Sigmoid colon (tissue), 7 donors: Measurements from ENCODE around the gene PSME3IP1. TPM values are rescaled to one million over a fixed set of nuclear protein-coding genes. Genes with fewer than 3 reads are reported as not detected.

Experiments
- DNase-seq: peaks from one replicate; pipeline ENCODE4 v3.0.0-alpha.2; 2019
- H3K27ac ChIP-seq, 4 donors: fragments of 200-600 bp; sonication (generic); one replicate each; pipeline ENCODE4 v1.5.1; 2016 to 2019; ENCODE audit warnings: mild to moderate bottlenecking in 1 of 4
- H3K27me3 ChIP-seq, 3 donors: fragments of 200-600 bp; sonication (generic); one replicate each; pipeline ENCODE4 v1.5.1; 2019; ENCODE audit warnings: mild to moderate bottlenecking in 1 of 3
- H3K36me3 ChIP-seq, 4 donors: fragments of 200-600 bp; sonication (generic); one replicate each; pipeline ENCODE4 v1.5.1; 2016 to 2019
- H3K4me1 ChIP-seq, 4 donors: fragments of 200-600 bp; sonication (generic); one replicate each; pipeline ENCODE4 v1.5.1; 2017 to 2019
- H3K4me3 ChIP-seq, 4 donors: fragments of 200-600 bp; sonication (generic); one replicate each; pipeline ENCODE4 v1.5.1; 2017 to 2019; ENCODE audit warnings: mild to moderate bottlenecking in 2 of 4, moderate library complexity in 1 of 4
- H3K9me3 ChIP-seq, 4 donors: fragments of 200-600 bp in 3 of 4; sonication (generic) in 3 of 4; one replicate each; pipeline versions ENCODE4 v1.5.1 to v1.6.1; 2013 to 2019
- EP300 ChIP-seq, 4 donors: sonication (generic); formaldehyde crosslinking; IDR thresholded peaks; one replicate each; pipeline ENCODE4 v1.6.1; 2017; ENCODE audit warnings: antibody characterized with exemption in 4 of 4
- POLR2A ChIP-seq, 2 donors: fragments of 450-650 bp; IDR thresholded peaks; one replicate each; pipeline ENCODE4 v1.6.1; 2016; ENCODE audit warnings: antibody characterized with exemption in 2 of 2, mild to moderate bottlenecking in 2 of 2, moderate library complexity in 2 of 2
- POLR2AphosphoS5 ChIP-seq, 4 donors: sonication (generic); formaldehyde crosslinking; IDR thresholded peaks; one replicate each; pipeline ENCODE4 v1.6.1; 2017; ENCODE audit warnings: antibody characterized with exemption in 4 of 4
- WGBS, 2 donors: extraction: QIAGEN DNeasy Blood & Tissue Kit; methylation state at CpG; one replicate each; pipeline ENCODE4 v1.1.7; 2013; 5-methylcytosine and 5-hydroxymethylcytosine counted together
- intact Hi-C: fragments of 100-400 bp; cut with DNase I; formaldehyde crosslinking; loops from one replicate; pipeline ENCODE4 v1.15.1; 2023
- polyA plus RNA-seq, 3 donors: library from polyadenylated mRNA; stranded (reverse); fragments of 200-250 nt; gene quantifications; one replicate each; pipeline ENCODE4 v1.2.3, GENCODE V29; 2013
- total RNA-seq, 4 donors: library from RNA; depleted of rRNA; stranded (reverse); fragments of >200 nt; gene quantifications; one replicate each; pipeline ENCODE4 v1.1.0, GENCODE V29; 2016
- TF ChIP-seq, protein P1 (sequence below), 4 experiments: fragments of 450-650 bp in 3 of 4; fragments of 200-600 bp in 1 of 4; IDR thresholded peaks; one replicate each; pipeline ENCODE4 v1.5.1; 2016 to 2019; ENCODE audit warnings: antibody characterized with exemption in 4 of 4, mild to moderate bottlenecking in 3 of 4, moderate library complexity in 2 of 4
- donor health status: healthy with polysubstance abuse.
- donor health status: Bipolar disorder and iron deficiency.
- donor health status: healthy.

Gene PSME3IP1
- total and polyA plus RNA-seq, 7 donors, result 60.1 to 81.3 (median 73.9) TPM

DNA sequence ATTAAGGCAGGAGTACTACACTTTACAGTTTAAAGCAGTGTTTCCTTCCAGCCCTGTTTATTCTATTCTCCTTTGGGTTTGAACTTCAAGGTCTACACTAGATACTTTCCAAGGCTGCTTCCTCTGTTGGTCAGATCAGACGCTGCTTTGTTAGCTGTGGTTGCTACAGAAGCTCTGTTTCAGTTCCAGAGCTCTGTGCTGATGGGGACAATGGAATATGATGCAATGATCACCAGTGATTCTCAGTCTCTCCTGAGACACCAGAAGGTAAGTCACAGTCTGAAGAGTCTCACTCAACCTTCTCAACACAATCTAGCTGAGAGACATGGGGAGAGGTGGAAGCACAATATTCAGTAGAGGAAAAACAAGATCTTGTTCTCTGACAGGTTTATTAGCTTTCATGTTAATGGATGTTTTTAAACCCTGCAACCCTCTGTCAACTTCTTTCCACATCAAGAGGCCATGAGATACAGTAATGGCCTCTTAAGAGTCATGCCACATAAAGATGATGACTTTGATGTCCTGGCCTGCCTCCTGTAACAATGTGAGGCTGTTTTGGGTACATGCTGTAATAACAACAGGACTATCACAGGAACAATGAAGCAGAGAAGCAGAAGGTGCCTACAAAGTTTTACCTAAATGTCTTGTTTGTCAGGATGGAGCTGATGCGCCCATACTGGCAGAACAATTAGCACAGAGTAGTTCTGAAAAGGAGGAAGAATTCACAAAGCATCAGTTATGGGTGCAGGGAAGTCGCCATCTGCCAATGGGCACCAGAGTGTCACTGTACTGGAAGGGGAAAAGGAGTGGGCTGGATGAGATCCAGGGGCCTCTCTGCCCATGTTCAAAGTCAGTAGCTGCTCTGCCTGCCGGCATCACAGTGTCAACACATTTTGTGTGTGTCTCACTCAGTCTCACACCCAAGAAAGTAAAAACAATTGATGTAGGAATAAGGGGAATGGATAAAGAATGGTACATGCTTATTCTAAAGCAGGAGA lies 33.4 kb downstream of the PSME3IP1 start:
- Histone ChIP-seq H3K4me3 (no peak overlapping the region), H3K9me3 (no peaks in the 10 kb centered on the region), H3K27me3 (no peaks in the 10 kb centered on the region), H3K36me3 (peaks cover 0 to 48% (median 3%) of the 10 kb centered on the region in 4 donors), H3K27ac (peak overlapping the region in 1 of 4 donors; percentile 54), H3K4me1 (peaks cover 0 to 26% (median 20%) of the 10 kb centered on the region in 4 donors)
- peak; percentile 41 for DNase-seq
- TF ChIP-seq POLR2AphosphoS5 (IDR thresholded peaks at IDR 0.05), result peak in 3 of 4 donors; percentile 46 to 55 (median 49)
- TF ChIP-seq EP300 (IDR thresholded peaks at IDR 0.05), result no peak
- intact Hi-C loops, result loop anchor here (5.0 kb wide), 1 partner anchor 60 kb away; the partner anchor contains the start of gene CPNE2
- WGBS, 2 donors, result 80 to 88% methylated on average over 4 of the region's 4 CpGs

DNA sequence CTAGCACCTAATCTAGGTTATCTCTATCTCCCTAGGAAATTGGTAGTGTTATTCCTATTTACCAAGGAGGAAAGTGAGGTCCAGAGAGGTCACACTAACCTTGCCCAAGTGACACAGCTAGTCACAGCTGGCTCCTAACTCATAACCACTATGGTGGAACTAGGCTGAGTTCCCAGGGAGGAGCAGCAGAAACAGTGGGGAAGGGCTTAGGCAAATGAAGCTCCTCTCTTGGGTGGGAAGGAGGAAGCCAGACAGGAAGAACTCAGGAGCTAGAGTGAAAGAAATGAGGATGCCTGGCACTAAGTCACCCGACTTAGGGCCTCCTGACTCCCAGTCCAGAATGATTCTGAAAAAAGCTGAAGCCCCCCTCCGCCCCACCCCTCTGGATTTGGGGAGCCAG lies 34.5 kb downstream of the PSME3IP1 start:
- Histone ChIP-seq H3K9me3 (no peaks in the 10 kb centered on the region), H3K27me3 (no peaks in the 10 kb centered on the region), H3K27ac (no peak overlapping the region), H3K4me3 (no peak overlapping the region), H3K4me1 (peaks cover 0 to 33% (median 22%) of the 10 kb centered on the region in 4 donors), H3K36me3 (peaks cover 0 to 43% (median 3%) of the 10 kb centered on the region in 4 donors)
- intact Hi-C loops, result loop anchor here (5.0 kb wide), 1 partner anchor 59 kb away; the partner anchor contains the start of gene CPNE2
- WGBS, 2 donors, result 83 to 88% methylated on average over 2 of the region's 2 CpGs
- TF ChIP-seq EP300 (IDR thresholded peaks at IDR 0.05), result no peak
- TF ChIP-seq POLR2A (IDR thresholded peaks at IDR 0.05), result no peak
- TF ChIP-seq, protein P1, sequence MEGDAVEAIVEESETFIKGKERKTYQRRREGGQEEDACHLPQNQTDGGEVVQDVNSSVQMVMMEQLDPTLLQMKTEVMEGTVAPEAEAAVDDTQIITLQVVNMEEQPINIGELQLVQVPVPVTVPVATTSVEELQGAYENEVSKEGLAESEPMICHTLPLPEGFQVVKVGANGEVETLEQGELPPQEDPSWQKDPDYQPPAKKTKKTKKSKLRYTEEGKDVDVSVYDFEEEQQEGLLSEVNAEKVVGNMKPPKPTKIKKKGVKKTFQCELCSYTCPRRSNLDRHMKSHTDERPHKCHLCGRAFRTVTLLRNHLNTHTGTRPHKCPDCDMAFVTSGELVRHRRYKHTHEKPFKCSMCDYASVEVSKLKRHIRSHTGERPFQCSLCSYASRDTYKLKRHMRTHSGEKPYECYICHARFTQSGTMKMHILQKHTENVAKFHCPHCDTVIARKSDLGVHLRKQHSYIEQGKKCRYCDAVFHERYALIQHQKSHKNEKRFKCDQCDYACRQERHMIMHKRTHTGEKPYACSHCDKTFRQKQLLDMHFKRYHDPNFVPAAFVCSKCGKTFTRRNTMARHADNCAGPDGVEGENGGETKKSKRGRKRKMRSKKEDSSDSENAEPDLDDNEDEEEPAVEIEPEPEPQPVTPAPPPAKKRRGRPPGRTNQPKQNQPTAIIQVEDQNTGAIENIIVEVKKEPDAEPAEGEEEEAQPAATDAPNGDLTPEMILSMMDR (IDR thresholded peaks at IDR 0.05), result no peak
- TF ChIP-seq POLR2AphosphoS5 (IDR thresholded peaks at IDR 0.05), result no peak
- peak; percentile 28 for DNase-seq

DNA sequence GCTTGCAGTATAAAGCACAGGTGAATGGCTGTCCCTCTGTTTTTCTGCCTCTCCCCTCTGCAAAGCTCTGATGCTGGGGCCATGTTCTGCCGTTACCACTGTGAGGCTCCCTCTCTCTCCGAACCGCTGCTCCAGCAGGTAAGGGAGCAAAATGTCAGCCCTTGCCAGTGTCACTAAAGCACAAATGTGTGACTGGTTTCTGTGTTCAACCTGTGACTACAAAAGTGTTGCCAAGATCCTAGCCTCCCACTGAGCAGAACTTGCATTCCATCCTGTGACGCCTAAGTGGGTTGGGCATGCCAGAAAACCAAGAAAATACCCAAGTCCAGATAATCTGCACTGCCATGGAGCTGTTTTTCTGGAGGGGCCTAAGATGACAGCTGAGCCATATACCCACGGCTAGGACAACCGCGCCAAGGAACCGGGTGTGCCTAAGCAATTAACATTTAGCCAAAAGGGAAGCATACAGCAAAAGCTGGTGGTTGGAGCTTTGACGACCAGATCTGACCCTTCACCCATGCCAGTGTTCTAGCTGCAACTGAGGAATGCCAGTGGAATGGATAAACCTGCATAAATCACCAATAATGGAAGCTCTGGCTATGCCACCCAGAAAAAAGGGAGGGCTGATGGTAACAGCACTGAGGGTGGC lies 35.0 kb downstream of the PSME3IP1 start:
- peak; percentile 47 for DNase-seq
- no peak for TF ChIP-seq POLR2A (IDR thresholded peaks at IDR 0.05)
- no peak for TF ChIP-seq EP300 (IDR thresholded peaks at IDR 0.05)
- TF ChIP-seq, protein P1 (IDR thresholded peaks at IDR 0.05), result no peak
- TF ChIP-seq POLR2AphosphoS5 (IDR thresholded peaks at IDR 0.05), result no peak
- 68 to 86% methylated on average over 9 of the region's 9 CpGs for whole genome bisulfite sequencing, 2 donors
- intact Hi-C loops, result loop anchor here (5.0 kb wide), 1 partner anchor 59 kb away; the partner anchor contains the start of gene CPNE2
- Histone ChIP-seq H3K9me3 (no peaks in the 10 kb centered on the region), H3K36me3 (peaks cover 0 to 42% (median 3%) of the 10 kb centered on the region in 4 donors), H3K4me3 (no peak overlapping the region), H3K27me3 (no peaks in the 10 kb centered on the region), H3K27ac (no peak overlapping the region), H3K4me1 (peaks cover 0 to 33% (median 22%) of the 10 kb centered on the region in 4 donors)

DNA sequence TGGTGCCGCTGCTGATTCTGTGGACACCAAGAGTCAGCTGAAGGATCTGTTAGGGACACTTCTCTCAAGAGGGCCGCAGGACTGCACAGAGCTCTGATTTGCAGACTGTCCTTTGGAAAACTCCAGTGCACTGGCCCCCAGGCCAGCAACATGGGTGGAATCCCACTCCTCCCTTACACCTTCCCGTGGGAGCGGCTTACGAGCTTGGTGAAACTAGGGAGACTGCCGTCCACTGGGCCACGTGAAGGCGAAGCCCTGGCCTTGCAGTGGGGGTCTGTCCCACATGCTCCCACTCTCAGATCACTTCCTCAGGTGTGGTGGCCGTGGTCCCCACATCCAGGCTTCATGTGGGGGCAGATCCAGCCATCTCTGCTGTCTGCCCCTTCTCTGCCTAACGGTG lies 36.4 kb downstream of the PSME3IP1 start:
- TF ChIP-seq, protein P1 (IDR thresholded peaks at IDR 0.05), result no peak
- no peak for TF ChIP-seq EP300 (IDR thresholded peaks at IDR 0.05)
- TF ChIP-seq POLR2A (IDR thresholded peaks at IDR 0.05), result no peak
- no peak for TF ChIP-seq POLR2AphosphoS5 (IDR thresholded peaks at IDR 0.05)
- peaks cover 0 to 28% (median 2%) of the 10 kb centered on the region in 4 donors for H3K36me3 ChIP-seq

More for the DNA sequence above, 36.4 kb downstream of the PSME3IP1 start:
- intact Hi-C loops, result no loop called here
- Histone ChIP-seq H3K27me3 (no peaks in the 10 kb centered on the region), H3K4me1 (peaks cover 0 to 33% (median 22%) of the 10 kb centered on the region in 4 donors), H3K4me3 (no peak overlapping the region), H3K27ac (no peak overlapping the region), H3K9me3 (no peaks in the 10 kb centered on the region)
- WGBS, 2 donors, result 94 to 96% methylated on average over 10 of the region's 10 CpGs
- DNase-seq, result peak; percentile 52
